GM12875 (cell line): ENCODE results near the gene ST6GALNAC3.

Experiments used
- H3K4me3 ChIP-seq: one replicate; pipeline ENCODE4 v1.5.1; 2011; ENCODE audit warnings: low read depth, low read length, control low read depth
- TF ChIP-seq, protein P1 (sequence below): IDR thresholded peaks from 2 replicates; pipeline ENCODE4 v1.5.1; 2011; ENCODE audit warnings: low read depth, mild to moderate bottlenecking, control low read depth, inconsistent platforms, low read length, moderate library complexity, borderline replicate concordance; ENCODE audit not compliant: insufficient read depth

Gene ST6GALNAC3

DNA sequence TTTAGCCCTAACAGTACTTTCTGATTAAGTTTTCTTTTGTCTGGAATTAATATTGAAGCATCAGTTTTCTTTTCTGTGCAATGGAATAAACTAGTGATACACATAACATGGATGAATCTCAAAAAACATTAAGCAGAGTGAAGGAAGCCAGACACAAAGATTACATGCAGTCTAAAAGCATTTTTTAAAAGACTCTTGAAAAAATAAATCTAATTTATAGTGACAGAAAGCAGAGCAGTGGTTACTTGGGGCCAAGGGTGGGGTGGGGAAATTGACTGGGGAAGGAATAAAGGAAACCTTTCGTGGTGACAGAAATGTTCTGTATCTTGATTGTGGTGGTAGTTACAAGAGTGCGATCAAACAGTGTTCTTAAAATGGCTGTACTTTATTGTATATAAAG, 20.2 kb upstream of the ST6GALNAC3 start:
- TF ChIP-seq, protein P1, sequence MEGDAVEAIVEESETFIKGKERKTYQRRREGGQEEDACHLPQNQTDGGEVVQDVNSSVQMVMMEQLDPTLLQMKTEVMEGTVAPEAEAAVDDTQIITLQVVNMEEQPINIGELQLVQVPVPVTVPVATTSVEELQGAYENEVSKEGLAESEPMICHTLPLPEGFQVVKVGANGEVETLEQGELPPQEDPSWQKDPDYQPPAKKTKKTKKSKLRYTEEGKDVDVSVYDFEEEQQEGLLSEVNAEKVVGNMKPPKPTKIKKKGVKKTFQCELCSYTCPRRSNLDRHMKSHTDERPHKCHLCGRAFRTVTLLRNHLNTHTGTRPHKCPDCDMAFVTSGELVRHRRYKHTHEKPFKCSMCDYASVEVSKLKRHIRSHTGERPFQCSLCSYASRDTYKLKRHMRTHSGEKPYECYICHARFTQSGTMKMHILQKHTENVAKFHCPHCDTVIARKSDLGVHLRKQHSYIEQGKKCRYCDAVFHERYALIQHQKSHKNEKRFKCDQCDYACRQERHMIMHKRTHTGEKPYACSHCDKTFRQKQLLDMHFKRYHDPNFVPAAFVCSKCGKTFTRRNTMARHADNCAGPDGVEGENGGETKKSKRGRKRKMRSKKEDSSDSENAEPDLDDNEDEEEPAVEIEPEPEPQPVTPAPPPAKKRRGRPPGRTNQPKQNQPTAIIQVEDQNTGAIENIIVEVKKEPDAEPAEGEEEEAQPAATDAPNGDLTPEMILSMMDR: no peak
- H3K4me3 ChIP-seq: no peak overlapping the region

DNA sequence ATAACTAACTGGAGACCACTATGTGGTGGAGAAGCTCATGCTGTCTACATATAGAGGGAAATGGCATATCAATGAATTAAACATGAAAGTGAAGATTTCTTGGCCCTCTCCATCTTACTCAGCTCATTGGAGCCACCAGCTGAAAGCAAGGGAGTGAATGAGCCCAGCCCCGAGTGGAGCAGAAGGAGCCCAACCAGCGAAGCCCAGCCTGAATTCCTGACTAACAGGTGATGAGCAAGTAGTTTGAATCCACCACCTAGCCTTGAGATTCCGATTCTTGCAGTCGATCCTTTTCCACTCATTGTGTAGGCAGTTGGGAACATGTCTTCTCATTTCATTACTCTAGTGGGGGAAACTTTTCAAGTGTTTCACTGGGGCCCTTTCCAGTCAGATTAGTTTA, 18.6 kb upstream of the ST6GALNAC3 start:
- no peak overlapping the region for H3K4me3 ChIP-seq
- TF ChIP-seq, protein P1: no peak

DNA sequence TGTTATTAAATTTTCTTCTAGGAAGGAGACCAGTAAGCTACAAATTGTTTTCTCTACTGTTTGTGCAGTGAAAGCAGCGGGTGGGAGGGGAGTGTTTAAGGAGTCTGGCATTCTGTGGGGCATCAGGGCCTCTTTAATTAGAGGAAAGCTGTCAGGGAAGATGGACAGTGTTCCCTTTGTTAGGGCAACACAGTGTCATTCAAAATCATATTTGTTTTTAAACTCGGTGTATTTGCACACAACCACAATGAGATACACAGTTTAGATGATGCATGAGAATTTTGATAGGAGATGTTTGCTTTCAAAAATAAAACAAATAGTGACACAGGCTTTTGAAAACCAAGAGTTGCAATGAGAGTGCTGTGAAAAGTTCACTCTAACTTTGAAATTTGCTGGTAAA, 15.1 kb upstream of the ST6GALNAC3 start:
- H3K4me3 ChIP-seq: no peak overlapping the region
- TF ChIP-seq, protein P1: no peak

DNA sequence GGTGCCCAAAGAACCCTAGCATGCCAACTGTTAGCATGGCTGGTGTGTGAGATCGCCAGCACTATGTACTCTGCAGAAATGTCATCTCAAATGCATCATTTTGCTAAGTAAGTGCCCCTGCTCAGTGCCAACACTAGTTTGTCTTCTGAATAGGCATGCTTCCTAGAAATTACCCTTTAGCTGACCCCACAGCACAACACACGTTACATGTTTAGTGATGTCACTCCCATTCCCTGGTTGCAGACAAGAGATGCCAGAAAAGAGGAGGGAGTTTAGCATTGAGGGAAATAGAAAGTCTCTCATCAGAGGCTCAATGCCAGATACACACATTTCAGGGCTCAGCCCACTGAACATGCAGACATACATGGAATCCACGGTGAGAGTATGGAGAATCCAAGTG, 9.3 kb upstream of the ST6GALNAC3 start:
- TF ChIP-seq, protein P1: no peak
- no peak overlapping the region for H3K4me3 ChIP-seq

DNA sequence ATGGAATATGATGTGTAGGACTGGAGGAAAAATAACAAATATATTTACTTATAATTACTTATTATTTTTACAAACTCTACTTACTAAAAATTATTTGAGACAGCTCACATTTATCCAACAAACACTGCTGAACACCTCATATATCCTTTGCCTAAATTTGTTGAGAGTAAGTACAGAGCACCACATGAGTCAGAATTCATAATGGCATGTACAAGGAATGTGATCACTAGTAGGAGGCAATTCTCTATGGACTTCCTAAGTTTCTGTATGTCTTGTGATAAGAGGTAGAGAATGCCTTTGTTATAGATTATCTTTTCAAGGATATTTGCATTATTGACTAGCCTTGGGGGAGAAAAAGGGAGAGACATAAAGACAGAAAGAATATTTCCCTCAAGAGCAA, 8.2 kb upstream of the ST6GALNAC3 start:
- H3K4me3 ChIP-seq: no peak overlapping the region

DNA sequence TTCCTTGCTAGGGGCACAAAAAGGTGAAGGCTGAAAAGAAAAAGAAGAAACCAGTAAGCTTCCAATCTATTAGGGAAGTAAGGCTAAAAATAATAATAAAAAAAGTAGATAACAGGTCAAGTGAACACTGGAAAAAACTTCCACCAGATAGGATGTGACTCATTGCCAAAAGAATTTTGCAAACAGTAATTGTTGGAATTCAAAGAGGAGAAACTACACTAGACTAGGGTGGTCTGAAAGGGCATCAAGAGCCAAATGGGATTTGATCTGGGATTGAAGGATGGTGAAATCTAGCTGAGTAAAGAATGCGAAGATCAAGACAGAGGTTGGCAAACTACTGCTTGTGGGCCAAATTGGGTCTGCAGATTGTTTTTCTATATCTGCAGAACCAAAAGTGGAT, 6.0 kb upstream of the ST6GALNAC3 start:
- H3K4me3 ChIP-seq: no peak overlapping the region
- TF ChIP-seq, protein P1: no peak

More for the DNA sequence above, 8.2 kb upstream of the ST6GALNAC3 start:
- TF ChIP-seq, protein P1: no peak

DNA sequence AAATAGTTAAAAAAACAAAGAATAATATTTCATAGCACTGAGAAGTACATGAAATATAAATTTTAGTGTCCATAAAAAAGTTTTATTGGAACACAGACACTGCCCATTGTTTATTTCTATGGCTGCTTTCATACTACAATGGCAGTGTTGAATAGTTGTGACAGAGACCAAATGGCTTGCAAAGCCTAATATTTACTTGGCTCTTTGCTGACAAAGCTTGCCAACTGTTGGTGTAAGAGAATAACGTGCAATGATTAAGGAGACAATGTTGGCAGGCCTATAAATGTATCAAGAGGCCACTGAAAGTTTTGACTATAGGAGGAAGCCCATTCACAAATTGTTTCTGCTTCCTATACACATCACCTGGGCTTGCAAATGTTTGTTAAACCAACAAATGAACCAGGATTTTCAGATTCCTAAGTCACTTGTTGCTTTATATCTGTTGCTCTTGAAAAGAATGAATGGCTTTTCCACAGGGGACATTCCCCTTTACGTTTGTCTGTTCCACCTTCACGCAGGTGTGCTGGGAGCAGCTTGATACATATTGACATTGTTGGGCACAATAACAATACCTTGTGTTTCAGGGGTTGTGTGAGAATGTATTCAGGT, 5.5 kb upstream of the ST6GALNAC3 start:
- H3K4me3 ChIP-seq: no peak overlapping the region
- TF ChIP-seq, protein P1: no peak
